ENCODE results near the gene RHEX. TPM values are rescaled to one million over a fixed set of nuclear protein-coding genes. Genes with fewer than 3 reads are reported as not detected.

The RHEX gene
- total RNA-seq, 1 experiment from 2014 or later: 88.9 TPM

DNA sequence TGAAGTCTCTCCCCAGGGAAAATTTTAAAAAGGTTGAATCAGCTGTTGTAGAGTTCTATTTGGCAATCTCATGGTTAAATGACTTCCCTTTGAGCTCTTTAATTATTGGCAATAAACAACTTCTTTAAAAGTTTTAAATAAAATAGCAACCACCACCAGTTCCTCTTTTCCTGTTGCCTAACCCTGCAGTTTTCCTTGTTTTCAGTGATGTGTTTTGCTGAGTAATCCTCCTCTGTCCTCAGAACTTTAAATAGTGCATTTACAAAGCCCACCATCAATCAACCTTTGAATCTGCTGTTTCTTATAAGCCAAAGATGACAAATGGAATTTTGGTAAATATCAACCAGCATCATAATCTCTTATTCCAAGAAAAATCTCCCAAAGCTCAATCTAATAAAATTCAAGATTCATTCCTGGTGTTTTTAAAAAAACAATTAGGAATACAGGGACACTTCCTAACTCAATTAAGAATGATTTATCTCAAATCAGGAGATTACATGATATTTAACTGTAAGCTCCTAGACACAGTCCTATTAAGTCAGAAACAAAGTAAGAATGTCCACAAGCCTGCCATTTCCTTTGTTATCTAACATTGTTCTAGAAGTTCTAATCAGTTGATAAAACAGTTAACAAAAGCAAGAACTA, 49.4 kb downstream of the RHEX start:
- CTCF ChIA-PET: interaction anchor here (0.6 to 0.7 kb wide), 2 partner anchors 31 to 72 kb away, joined by 3 read pairs; no protein-coding TSS in a partner anchor
- H3K27ac Mint-ChIP-seq (ENCODE audit: unreplicated experiment): no peak overlapping the region

GRCh38 chr1:206103979-206104378, 51.0 kb downstream of the RHEX start:
- H3K4me1 Mint-ChIP-seq (ENCODE audit: low read depth, unreplicated experiment): peaks cover 9% of the 10 kb centered on the region
- no peak overlapping the region for H3K27ac Mint-ChIP-seq (ENCODE audit: unreplicated experiment)
- no TSS peak for BruUV-seq (replicated peaks)
- peaks cover 64% of the 10 kb centered on the region for H3K36me3 Mint-ChIP-seq (ENCODE audit: insufficient read depth, unreplicated experiment)
- CTCF ChIA-PET: interaction anchor here (1.4 kb wide), 1 partner anchor 120 kb away, joined by 3 read pairs; no protein-coding TSS in a partner anchor
- H3K27me3 Mint-ChIP-seq (ENCODE audit: unreplicated experiment): no peaks in the 10 kb centered on the region
- intact Hi-C loops (cut with micrococcal nuclease; ENCODE audit: unreplicated experiment): loop anchor here (10.0 kb wide), 1 partner anchor 309 kb away; no protein-coding TSS in a partner anchor
- TF ChIP-seq, protein P1, sequence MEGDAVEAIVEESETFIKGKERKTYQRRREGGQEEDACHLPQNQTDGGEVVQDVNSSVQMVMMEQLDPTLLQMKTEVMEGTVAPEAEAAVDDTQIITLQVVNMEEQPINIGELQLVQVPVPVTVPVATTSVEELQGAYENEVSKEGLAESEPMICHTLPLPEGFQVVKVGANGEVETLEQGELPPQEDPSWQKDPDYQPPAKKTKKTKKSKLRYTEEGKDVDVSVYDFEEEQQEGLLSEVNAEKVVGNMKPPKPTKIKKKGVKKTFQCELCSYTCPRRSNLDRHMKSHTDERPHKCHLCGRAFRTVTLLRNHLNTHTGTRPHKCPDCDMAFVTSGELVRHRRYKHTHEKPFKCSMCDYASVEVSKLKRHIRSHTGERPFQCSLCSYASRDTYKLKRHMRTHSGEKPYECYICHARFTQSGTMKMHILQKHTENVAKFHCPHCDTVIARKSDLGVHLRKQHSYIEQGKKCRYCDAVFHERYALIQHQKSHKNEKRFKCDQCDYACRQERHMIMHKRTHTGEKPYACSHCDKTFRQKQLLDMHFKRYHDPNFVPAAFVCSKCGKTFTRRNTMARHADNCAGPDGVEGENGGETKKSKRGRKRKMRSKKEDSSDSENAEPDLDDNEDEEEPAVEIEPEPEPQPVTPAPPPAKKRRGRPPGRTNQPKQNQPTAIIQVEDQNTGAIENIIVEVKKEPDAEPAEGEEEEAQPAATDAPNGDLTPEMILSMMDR (IDR thresholded peaks at IDR 0.05; ENCODE audit: unreplicated experiment): no peak
- no peak overlapping the region for H3K4me3 Mint-ChIP-seq (ENCODE audit: low read depth, unreplicated experiment)
- no peaks in the 10 kb centered on the region for H3K9me3 Mint-ChIP-seq (ENCODE audit: low read depth, unreplicated experiment)
- no peak for DNase-seq

More for the DNA sequence above, 49.4 kb downstream of the RHEX start:
- no peak overlapping the region for H3K4me3 Mint-ChIP-seq (ENCODE audit: low read depth, unreplicated experiment)
- peaks cover 9% of the 10 kb centered on the region for H3K4me1 Mint-ChIP-seq (ENCODE audit: low read depth, unreplicated experiment)
- TF ChIP-seq, protein P1 (IDR thresholded peaks at IDR 0.05; ENCODE audit: unreplicated experiment): no peak
- H3K9me3 Mint-ChIP-seq (ENCODE audit: low read depth, unreplicated experiment): no peaks in the 10 kb centered on the region
- no peak for DNase-seq
- intact Hi-C loops (cut with micrococcal nuclease; ENCODE audit: unreplicated experiment): loop anchor here (10.0 kb wide), 1 partner anchor 308 kb away; no protein-coding TSS in a partner anchor
- no peaks in the 10 kb centered on the region for H3K27me3 Mint-ChIP-seq (ENCODE audit: unreplicated experiment)
- no TSS peak for BruUV-seq (replicated peaks)
- H3K36me3 Mint-ChIP-seq (ENCODE audit: insufficient read depth, unreplicated experiment): peaks cover 69% of the 10 kb centered on the region

- no TSS peak for BruUV-seq (replicated peaks)
- intact Hi-C loops (cut with micrococcal nuclease; ENCODE audit: unreplicated experiment): loop anchor here (5.0 to 10.0 kb wide), 2 partner anchors 188 to 311 kb away; no protein-coding TSS in a partner anchor
- no peaks in the 10 kb centered on the region for H3K9me3 Mint-ChIP-seq (ENCODE audit: low read depth, unreplicated experiment)
- no peak for DNase-seq
- H3K4me3 Mint-ChIP-seq (ENCODE audit: low read depth, unreplicated experiment): no peak overlapping the region
- H3K27me3 Mint-ChIP-seq (ENCODE audit: unreplicated experiment): no peaks in the 10 kb centered on the region
- H3K27ac Mint-ChIP-seq (ENCODE audit: unreplicated experiment): no peak overlapping the region
- peaks cover 9% of the 10 kb centered on the region for H3K4me1 Mint-ChIP-seq (ENCODE audit: low read depth, unreplicated experiment)
- H3K36me3 Mint-ChIP-seq (ENCODE audit: insufficient read depth, unreplicated experiment): peaks cover 51% of the 10 kb centered on the region
- TF ChIP-seq, protein P1 (IDR thresholded peaks at IDR 0.05; ENCODE audit: unreplicated experiment): no peak
- CTCF ChIA-PET: interaction anchor here (1.0 to 2.2 kb wide), 6 partner anchors 9 to 121 kb away, joined by 3 to 24 read pairs (median 10); no protein-coding TSS in a partner anchor
Measured at GRCh38 chr1:206105464-206105995, 52.6 kb downstream of the RHEX start.

- Mint-ChIP-seq H3K4me3 (ENCODE audit: low read depth, unreplicated experiment) (no peak overlapping the region), H3K9me3 (ENCODE audit: low read depth, unreplicated experiment) (no peaks in the 10 kb centered on the region), H3K36me3 (ENCODE audit: insufficient read depth, unreplicated experiment) (peaks cover 41% of the 10 kb centered on the region), H3K27me3 (ENCODE audit: unreplicated experiment) (no peaks in the 10 kb centered on the region), H3K4me1 (ENCODE audit: low read depth, unreplicated experiment) (peaks cover 14% of the 10 kb centered on the region), H3K27ac (ENCODE audit: unreplicated experiment) (peak overlapping the region; percentile 42)
- BruUV-seq (replicated peaks): no TSS peak
- CTCF ChIA-PET: interaction anchor here (0.6 to 2.2 kb wide), 8 partner anchors 9 to 129 kb away, joined by 3 to 24 read pairs (median 6); partner anchors contain the start of gene AVPR1B
- peak; percentile 87 for DNase-seq
- TF ChIP-seq, protein P1 (IDR thresholded peaks at IDR 0.05; ENCODE audit: unreplicated experiment): peak; percentile 81
- intact Hi-C loops (cut with micrococcal nuclease; ENCODE audit: unreplicated experiment): loop anchor here (1.0 to 10.0 kb wide), 4 partner anchors 76 to 312 kb away; no protein-coding TSS in a partner anchor
Measured at GRCh38 chr1:206106328-206107167, 53.6 kb downstream of the RHEX start.

All from Calu3 (cell line).